ENCODE results near the gene PLAAT2.
A peak's percentile ranks its signal among the peaks of the same experiment; 100 is the strongest.
"Not testable (repeated sequence)": the region's sequence is repeated elsewhere in the genome, so short reads cannot be mapped to it uniquely, and the experiment has no call there.

PLAAT2 gene

DNA sequence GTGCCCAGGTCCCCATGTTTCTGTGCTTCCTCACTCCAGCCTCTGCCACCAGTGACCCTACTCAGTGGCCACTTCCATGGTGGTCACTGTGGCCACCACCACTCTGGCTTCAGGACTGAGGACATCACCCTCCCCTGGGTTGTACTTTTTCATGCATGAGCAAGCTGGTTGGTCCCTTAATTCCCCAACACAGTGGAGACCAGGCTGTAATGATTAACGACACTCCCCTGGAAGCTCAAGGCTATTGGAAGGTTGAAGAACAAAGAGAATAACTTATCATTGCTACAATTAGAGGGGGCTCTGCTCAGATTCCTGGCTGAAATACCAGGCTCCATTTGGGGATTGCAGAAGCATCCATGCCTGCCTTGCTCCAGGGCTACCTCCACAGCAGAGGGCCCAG lies 16.1 kb downstream of the PLAAT2 start:
- DNase-seq, result no peak

DNA sequence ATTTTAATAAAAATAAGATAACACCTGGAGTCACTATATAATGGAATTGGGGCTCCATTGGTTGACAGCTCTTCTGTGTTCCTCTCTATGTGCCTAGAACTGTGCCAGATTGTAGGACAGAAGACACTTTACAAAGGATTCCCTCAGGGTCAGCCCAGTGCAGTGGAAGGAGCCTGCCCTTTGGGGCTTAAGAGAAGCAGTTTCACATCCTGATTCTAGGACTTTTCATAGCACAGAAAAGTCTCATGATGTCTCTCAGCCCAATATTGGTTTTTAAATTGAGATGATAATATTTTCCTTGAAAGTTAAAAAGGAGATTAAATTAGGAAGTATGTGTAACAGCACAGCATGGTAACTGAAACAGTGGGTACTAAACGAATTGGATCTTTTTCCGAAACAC lies 19.5 kb downstream of the PLAAT2 start:
- DNase-seq, result no peak

DNA sequence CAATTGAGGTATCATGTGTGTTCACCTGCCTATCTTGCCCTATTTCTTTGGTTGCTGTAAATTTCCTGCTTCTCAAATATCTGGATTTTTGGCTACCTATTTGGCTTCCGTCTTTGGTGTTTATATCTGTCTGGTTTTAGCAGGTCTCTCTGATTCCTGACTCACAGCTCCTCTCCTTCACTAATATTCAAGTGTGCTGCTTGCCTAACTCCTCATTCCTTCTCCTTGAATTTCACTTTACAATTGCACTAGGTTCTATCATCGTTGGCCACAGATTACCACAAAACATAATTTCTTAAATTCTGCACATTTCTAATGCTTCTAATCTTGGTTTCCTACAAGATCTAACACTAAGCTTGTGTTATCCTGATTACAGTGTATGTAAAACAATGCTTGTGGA lies 20.7 kb downstream of the PLAAT2 start:
- DNase-seq, result not testable (repeated sequence)

DNA sequence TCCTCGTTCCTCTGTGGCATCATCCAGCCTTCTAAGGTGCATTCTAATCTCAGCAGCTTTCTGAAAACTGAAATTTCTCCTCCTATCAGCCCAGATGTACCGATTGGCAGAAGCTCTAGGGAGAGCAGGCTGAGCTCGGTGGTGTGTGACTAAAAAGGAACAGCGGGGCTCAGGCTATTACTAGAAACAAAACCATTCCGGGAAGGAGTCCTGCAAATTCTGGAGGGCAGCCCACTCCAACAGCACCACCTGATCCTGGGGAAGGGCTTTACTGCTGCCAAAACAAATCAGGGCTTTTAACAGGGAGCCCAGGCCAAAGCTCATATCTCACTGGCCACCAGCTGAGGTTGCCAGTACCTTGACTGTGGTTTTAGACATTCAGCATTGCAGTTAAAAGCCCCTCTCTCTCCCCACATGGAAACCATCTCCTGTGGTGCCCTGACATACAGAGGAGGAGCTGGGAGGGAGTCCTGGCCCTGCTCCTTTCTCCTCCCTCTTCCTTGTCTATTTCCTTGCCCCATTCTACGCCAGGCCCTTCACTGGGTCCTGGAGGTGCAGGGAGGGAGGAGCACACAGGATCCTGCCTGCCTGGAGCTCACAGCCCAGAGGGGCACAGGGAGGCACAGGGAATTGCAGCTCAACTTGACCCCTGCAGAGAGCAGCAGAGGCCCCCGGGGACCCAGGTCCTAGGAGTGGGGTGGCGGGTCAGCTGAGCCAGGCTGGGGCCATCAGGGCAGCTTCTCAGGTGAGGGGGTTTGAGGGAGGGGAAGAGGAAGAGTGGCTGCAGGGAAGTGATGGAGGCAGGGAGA lies 25.7 kb downstream of the PLAAT2 start:
- DNase-seq, result peak; percentile 70

DNA sequence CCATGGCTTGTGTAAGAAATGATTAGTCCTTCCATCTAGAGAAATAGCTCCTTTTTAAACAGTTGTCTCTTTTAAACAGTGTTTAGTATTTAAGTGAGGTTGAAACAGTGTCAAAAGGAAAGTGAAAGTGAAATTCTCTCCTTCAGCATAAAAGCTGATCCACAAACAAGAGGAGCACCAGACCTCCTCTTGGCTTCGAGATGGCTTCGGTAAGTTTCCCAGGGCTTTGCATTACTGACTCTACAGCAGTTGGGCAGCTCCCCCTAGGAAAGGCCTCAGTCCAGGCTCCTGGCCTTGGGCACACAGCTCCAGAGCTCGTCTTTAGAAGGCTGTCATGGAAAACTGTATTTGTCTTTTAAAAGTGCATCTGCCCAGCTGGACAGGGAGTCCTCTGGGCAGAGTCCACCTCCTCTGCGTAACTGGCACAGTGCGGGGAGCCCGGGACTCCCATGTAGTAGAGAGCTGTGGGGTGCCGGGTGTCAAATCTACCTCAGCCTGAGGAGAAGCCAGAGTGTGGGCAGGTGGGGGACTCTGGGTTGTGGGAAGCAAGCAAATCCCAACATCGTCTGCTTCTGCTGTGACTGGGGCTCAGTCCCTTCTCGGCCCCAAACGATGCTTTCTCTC lies 26.4 kb downstream of the PLAAT2 start, which contains the start of gene PLAAT4:
TSS of gene PLAAT4 (plus strand) at position 140 of the 624 bp plus-strand sequence. CDS start at position 201, 61 bp downstream.
- peak; percentile 56 for DNase-seq

DNA sequence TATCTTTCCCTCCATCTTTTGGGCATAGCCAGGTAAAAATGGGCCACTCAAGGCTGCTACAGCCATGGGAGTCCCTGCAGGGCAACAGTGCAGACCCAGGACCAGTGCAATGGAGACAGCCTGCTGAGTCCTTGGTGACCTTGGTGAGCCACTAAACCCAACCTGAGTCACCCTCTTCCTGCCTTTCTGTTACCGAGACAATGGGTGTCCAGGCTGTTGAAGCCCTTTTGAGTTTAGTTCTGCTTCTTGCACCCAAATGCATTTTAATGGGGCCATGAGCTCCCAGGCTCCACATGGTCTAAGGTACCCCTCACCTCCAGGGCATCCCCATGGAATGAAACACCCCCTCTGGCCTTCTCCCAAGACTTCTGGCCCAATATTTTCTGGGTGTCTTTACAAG lies 27.4 kb downstream of the PLAAT2 start:
- no peak for DNase-seq

DNA sequence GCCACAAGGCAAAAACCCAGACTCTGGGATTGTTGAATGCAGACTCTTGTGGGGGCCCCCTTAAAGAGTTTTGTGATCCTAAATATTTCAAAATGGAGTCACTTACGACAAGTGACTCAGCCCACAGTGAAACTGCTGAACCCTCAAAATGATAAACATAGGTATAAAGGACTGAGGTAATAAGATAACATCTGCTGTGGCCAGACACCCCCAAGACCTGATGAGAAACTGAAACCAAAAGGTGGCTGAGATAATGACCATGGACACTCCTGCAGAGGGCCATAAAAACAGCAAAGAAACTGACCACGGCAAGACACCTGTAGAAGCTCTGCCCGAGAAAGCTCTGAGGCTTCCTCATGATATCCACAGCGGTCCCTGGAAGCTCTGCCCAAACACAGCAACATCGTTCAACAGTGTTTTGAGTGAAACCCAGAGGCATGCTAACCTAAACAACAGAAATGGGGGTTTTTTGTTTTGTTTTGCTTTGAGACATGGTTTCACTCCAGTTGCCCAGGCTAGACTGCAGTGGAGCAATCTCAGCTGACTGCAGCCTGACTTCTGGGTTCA lies 28.2 kb downstream of the PLAAT2 start:
- DNase-seq, result no peak

DNA sequence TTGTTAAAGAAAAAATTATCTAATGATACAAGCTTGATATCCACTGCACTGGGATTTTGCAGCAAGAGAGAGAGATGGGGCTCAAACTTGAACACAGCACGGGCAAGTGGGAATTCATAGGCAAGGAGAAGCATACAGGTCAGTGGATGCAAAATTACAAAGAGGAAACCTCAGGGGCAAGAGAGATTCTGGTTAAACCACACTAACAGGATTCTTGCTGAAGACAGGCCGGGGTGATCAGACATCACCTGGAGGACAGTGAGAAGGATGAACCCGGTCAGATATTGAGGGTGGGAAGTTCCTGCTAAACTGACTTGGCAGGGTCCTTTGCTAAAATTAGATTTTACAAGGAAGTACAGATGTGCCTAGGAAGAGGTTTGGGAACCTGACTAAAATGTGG lies 29.1 kb downstream of the PLAAT2 start:
- DNase-seq, result no peak

DNA sequence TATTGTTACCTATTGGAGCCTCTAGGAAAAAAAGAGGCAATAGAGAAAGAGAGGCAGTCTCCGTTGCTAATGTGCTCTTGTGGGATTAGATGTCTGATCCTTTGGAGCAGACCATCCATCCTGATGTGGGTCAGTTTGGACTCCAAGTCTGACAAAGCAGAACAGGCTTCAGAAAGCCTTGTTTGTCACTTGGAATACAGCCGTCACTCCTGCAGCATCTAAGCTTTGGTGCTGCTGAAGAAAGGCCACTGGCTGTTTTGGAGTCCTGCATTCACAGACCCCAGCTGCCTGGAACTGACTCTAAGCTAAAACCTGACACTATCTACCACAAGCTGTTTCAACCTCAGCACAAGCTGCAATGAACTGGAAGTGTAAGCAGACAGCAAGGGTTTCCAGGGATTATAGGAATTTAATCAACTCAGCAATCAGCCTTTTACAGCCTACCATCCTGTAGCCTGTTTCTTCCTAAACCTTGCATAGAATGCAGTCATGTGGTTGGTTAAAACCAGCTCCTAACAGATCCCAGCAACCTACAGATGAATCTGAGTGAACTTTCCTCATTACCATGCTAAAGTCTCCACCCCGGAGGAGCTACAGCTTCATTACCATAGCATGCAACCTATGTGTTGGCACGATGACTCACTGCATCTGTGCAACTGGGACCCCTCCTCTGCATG lies 30.2 kb downstream of the PLAAT2 start:
- DNase-seq, result no peak

DNA sequence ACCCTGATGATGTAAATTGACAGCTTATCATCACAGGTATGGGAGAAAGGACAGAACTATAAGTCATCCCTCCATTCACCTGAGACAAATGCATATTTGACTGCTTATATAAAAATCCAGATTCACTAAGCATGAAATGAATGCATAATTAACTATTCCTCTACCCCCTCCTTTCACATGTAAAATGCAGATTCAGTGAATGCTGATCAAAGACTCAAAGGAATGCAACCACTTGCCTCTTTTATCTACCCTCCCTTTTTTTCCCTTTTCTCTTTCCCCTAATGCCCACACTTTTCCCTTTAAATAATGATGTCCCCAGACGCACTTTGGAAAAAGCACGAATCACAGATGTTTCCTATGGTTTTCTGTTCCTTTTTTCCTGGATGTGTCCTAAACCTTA lies 31.1 kb downstream of the PLAAT2 start:
- DNase-seq, result no peak

DNA sequence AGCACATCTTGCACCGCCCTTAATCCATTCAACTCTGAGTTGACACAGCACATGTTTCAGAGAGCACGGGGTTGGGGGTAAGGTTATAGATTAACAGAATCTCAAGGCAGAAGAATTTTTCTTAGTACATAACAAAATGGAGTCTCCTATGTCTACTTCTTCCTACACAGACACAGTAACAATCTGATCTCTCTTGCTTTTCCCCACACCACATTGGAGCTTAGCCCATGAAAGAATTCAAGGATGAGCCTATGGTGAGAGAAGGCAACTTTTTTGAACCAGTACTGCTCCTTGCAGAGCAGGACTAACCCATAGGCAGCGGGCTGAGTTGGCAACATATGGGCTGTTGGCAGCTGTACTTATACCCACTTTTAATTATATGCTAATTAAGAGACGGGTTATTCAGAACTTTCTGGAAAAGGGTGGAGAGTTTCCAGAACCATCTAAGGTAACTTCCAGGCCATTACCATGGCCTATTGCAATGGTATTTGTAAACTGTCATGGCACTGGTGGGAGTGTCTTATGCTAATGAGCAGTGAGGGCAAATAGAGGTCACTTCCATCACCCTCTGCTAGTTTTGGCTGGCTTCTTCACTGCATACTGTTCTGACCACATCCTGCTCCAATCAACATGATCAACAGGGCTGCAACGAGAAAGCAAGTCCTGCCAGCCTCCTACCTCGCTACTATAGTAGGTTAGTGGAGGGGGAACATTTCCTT lies 31.9 kb downstream of the PLAAT2 start:
- not testable (repeated sequence) for DNase-seq

DNA sequence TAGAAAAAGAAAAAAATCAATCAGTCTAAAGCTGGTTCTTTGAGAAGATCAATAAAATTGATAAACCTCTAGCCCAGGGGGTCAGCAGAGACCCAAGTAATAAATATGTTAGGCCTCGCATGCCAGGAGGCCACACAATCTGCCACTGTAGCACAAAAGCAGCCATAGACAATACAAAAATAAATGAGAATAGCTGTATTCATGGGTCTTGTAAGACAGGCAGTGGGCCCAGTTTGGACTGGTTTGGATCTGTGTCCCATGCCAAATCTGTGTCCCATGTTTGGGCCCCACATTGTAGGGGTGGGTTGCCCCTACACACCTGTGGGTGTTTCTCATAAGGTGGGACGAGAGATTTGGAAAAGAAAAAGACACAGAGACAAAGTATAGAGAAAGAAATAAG lies 33.2 kb downstream of the PLAAT2 start:
- DNase-seq, result no peak

DNA sequence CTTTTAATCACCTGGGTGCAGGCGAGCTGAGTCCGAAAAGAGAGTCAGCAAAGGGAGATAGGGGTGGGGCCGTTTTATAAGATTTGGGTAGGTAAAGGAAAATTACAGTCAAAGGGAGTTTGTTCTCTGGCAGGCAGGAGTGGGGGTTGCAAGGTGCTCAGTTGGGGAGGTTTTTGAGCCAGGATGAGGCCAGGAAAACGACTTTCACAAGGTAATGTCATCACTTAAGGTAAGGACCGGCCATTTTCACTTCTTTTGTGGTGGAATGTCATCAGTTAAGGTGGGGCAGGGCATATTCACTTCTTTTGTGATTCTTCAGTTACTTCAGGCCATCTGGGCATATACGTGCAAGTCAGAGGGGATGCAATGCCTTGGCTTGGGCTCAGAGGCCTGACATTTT lies 33.8 kb downstream of the PLAAT2 start:
- not testable (repeated sequence) for DNase-seq

DNA sequence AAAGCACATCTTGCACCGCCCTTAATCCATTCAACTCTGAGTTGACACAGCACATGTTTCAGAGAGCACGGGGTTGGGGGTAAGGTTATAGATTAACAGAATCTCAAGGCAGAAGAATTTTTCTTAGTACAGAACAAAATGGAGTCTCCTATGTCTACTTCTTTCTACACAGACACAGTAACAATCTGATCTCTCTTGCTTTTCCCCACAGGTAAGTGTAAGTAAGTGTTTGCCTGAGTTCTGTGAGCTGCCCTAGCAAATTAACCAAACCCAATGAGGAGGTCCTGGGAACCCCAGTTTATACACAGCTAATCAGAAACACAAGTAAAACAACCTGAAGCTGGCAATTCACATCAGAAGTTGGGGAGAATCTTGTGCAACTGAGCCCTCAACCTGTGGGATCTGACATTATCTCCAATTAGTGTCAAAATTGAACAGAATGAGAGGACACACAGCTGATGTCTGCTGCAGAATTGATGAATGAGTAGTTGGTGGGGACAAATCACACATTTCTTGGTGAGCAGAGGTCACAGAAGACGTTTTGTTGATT lies 34.4 kb downstream of the PLAAT2 start:
- not testable (repeated sequence) for DNase-seq

DNA sequence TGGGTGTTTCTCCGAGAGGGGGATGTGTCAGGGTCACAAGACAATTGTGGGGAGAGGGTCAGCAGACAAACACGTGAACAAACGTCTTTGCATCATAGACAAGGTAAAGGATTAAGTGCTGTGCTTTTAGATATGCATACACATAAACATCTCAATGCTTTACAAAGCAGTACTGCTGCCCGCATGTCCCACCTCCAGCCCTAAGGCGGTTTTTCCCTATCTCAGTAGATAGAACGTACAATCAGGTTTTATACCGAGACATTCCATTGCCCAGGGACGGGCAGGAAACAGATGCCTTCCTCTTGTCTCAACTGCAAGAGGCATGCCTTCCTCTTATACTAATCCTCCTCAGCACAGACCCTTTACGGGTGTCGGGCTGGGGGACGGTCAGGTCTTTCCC lies 35.0 kb downstream of the PLAAT2 start:
- DNase-seq, result not testable (repeated sequence)

DNA sequence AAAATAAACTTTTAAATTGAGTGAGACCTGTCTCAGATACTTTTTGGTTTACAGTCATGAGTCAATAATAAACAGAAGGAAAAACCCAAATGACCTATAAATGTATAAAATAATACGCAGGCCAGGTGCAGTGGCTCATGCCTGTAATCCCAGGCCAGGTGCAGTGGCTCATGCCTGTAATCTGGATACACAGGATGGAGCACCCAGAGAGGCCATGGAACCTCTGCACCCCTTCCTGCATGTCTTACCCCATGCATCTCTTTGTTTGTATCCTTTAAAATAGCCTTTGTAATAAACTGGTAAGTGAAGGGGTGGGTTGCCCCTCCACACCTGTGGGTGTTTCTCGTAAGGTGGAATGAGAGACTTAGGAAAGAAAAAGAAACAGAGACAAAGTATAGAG lies 35.5 kb downstream of the PLAAT2 start:
- DNase-seq, result no peak

DNA sequence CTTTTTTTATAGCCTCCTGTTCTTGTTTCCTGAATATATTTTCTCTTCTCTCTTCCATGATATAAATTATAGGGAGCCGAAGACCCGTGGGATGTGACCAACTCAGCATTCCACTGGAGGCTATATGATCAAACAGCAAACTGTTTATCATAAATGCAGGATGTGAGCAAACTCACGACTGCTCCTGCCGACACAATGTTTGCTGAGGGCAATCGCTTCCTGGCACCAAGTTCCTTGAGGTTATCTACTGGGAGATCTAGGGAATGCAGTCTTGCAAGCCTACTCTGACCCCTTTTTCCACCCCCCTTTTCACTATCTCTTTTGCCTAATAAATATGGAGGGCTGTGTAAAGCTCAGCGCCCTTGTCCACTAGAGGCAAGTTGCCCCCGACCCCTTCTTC lies 40.0 kb downstream of the PLAAT2 start:
- DNase-seq, result no peak

DNA sequence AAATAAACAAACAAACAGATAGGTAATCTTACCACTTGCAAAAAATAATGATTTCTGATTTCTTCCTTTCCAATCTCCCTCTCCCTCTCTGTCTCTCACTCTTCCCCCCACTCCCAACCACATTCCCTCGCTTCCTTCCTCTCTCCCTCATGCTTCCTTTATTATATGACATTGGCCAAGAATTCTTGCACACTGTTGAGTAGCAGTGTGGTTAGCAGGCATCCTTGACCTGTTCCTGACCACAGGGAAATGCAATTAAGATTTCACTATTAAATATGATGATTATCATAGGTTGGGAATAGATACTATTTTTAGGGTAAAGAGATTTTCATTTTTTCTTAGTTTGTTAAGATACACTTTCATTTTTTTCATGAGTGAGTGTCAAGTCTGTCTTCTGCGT lies 41.3 kb downstream of the PLAAT2 start:
- no peak for DNase-seq

DNA sequence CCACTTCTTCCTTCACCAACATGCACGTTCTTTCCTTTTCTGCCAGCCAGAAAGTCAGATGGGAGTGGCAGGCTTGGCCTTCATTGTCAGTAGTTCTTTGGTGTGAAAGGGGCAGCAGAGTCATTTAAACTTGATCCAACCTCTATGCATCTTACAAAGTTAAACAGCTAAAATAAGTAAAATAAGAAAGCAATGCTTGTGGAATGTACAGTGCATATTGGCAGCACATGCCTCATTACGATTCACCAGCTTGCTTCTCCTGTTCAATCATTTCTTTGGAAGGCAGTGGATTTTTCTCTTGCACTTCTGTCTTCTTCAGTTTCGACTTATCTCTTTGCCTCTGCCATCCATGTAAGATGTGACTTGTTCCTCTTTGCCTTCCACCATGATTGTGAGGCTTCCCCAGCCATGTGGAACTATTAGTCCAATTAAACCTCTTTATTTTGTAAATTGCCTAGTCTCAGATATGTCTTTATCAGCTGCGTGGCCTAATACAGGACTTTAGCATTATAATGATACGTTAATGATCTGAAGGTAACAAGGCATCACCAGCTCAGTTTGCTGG lies 42.5 kb downstream of the PLAAT2 start:
- no peak for DNase-seq

DNA sequence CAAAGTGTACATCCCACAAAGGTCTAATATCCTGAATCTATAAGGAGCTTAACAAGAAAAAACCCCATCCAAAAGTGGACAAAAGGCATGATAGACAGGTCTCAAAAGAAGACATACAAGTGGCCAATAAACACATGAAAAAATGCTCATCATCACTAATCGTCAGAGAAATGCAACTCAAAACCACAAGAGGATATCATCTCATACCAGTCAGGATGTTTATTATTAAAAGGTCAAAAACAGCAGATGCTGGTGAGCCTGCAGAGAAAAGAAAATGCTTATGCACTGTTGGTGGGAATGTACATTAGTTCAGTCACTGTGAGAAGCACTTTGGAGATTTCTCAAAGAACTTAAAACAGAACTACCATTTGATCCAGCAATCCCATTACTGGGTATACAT lies 44.6 kb downstream of the PLAAT2 start:
- no peak for DNase-seq

DNA sequence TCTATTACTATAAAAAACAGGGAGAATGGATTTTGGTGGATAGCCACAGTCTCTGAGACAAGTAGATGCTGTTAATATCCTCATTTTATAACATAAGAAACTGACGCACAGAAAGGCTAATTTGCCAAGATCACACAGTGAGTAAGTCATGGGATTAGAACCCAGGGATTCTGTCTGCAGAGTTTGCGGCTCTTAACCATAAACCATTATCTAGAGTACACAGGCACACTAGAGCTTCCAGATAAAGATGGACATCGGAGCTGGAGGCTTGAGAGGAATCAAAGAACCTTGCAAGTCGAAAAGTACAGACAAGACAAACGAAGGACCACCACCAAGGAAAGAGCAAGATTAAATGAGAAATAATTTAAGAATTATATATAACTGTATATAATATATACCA lies 46.0 kb downstream of the PLAAT2 start:
- no peak for DNase-seq

DNA sequence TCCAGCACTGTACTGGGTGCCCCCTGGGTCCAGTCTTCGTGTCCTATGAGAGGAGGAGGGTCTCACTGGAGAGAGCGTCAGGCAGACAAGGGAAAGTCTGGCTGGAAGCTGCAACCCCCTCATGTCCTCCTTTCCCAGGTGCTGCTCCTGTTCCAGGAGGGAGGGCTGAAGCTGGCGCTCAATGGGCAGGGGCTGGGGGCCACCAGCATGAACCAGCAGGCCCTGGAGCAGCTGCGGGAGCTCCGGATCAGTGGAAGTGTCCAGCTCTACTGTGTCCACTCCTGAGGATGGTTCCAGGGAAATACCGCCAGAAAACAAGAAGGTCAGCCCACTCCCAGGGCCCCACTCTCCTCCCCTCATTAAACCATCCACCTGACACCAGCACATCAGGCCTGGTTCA lies 47.1 kb downstream of the PLAAT2 start:
- no peak for DNase-seq

Data from DMS79 treated with DMSO at 0.1 percent for 48 hours (cell line).